Spleen (tissue), 11 donors: ENCODE data around the gene STK17A. TPM values are rescaled to one million over a fixed set of nuclear protein-coding genes. Genes with fewer than 3 reads are reported as not detected.

Experiments used
- DNase-seq: peaks from one replicate; pipeline ENCODE4 v3.0.0-alpha.2; 2020
- H3K27ac ChIP-seq, 8 donors: fragments of 200-600 bp; sonication (generic) in 7 of 8; 1 replicate in 4 of 8; 2 replicates in 4 of 8; pipeline versions ENCODE4 v1.5.0 to v1.8.0; 2016 to 2021; ENCODE audit warnings: inconsistent platforms in 4 of 8, mild to moderate bottlenecking in 4 of 8, moderate library complexity in 1 of 8
- H3K27me3 ChIP-seq, 7 donors: fragments of 200-600 bp; sonication (generic) in 6 of 7; replicated peaks in 1 of 7; 1 replicate in 4 of 7; 2 replicates in 3 of 7; pipeline versions ENCODE4 v1.5.0 to v1.8.0; 2016 to 2021; ENCODE audit warnings: inconsistent platforms in 3 of 7, mild to moderate bottlenecking in 1 of 7
- H3K36me3 ChIP-seq, 6 donors: fragments of 200-600 bp; sonication (generic) in 5 of 6; 1 replicate in 4 of 6; 2 replicates in 2 of 6; pipeline versions ENCODE4 v1.5.0 to v1.8.0; 2016 to 2021; ENCODE audit warnings: inconsistent platforms in 2 of 6
- H3K4me1 ChIP-seq, 6 donors: fragments of 200-600 bp; sonication (generic) in 5 of 6; 1 replicate in 3 of 6; 2 replicates in 3 of 6; pipeline versions ENCODE4 v1.5.0 to v1.8.0; 2016 to 2021; ENCODE audit warnings: inconsistent platforms in 3 of 6
- H3K4me3 ChIP-seq, 8 donors: fragments of 200-600 bp; sonication (generic) in 7 of 8; 1 replicate in 4 of 8; 2 replicates in 4 of 8; pipeline versions ENCODE4 v1.5.0 to v1.8.0; 2016 to 2021; ENCODE audit warnings: inconsistent platforms in 4 of 8, mild to moderate bottlenecking in 4 of 8, moderate library complexity in 2 of 8
- H3K9me3 ChIP-seq, 8 donors: fragments of 200-600 bp; sonication (generic) in 7 of 8; 1 replicate in 4 of 8; 2 replicates in 4 of 8; pipeline versions ENCODE4 v1.5.0 to v1.8.0; 2016 to 2021; ENCODE audit warnings: inconsistent platforms in 4 of 8
- CTCF ChIP-seq, 11 experiments: fragments of 200-600 bp in 7 of 11; fragments of 450-650 bp in 4 of 11; sonication (generic) in 4 of 11; IDR thresholded peaks in 8 of 11; conservative IDR thresholded peaks in 3 of 11; 1 replicate in 7 of 11; 2 replicates in 4 of 11; pipeline versions ENCODE4 v1.4.0 to v1.8.0; 2016 to 2021; ENCODE audit warnings: antibody characterized with exemption in 11 of 11, inconsistent platforms in 4 of 11, mild to moderate bottlenecking in 1 of 11
- POLR2A ChIP-seq, 3 donors: fragments of 450-650 bp; IDR thresholded peaks; one replicate each; pipeline ENCODE4 v1.5.1; 2017; ENCODE audit warnings: antibody characterized with exemption in 3 of 3, mild to moderate bottlenecking in 1 of 3
- POLR2AphosphoS5 ChIP-seq, 3 donors: sonication (generic); formaldehyde crosslinking; IDR thresholded peaks; one replicate each; pipeline ENCODE4 v1.5.1; 2017; ENCODE audit warnings: antibody characterized with exemption in 3 of 3
- WGBS, 5 donors: extraction: QIAGEN DNeasy Blood & Tissue Kit in 3 of 5; methylation state at CpG; one replicate each; pipeline versions ENCODE4 v1.1.5 to v1.1.7; 2013 to 2018; 5-methylcytosine and 5-hydroxymethylcytosine counted together
- intact Hi-C: fragments of 100-400 bp; cut with DNase I; formaldehyde crosslinking; loops from one replicate; pipeline ENCODE4 v1.15.0; 2023; ENCODE audit warnings: low total_unique reads
- polyA plus RNA-seq, 3 donors: library from polyadenylated mRNA; stranded (reverse); fragments of 200-250 nt; gene quantifications; one replicate each; pipeline ENCODE4 v1.2.1, GENCODE V29; 2013
- total RNA-seq, 7 donors: library from RNA; depleted of rRNA in 3 of 7; stranded (reverse); fragments of >200 nt in 3 of 7; fragmentation: NEBNext Ultra II Directional in 4 of 7; extraction: Animal tissue kit (Norgen Biotek cat#: 25700) in 4 of 7; gene quantifications; one replicate each; pipeline versions ENCODE4 v1.1.0 to v1.2.1, GENCODE V29; 2016 to 2021
- donor health status: healthy with polysubstance abuse.
- donor health status: DM: no; HTN: no; CAD: no; lungs with moderate emphysema.
- donor health status: DM: no; HTN: no; CAD: no.
- donor health status: Bipolar disorder and iron deficiency.
- donor health status: healthy.
- donor health status: DM: no; HTN: no; CAD: no.
- donor health status: DM: yes; HTN: yes; CAD: no.

Gene STK17A
- total and polyA plus RNA-seq, 10 donors: 33.4 to 70.1 (median 53.4) TPM

GRCh38 chr7:43674559-43675436 is 91.9 kb downstream of the STK17A start:
- no peak for DNase-seq
- H3K36me3 ChIP-seq: peaks cover 0 to 4% (median 0%) of the 10 kb centered on the region in 6 donors
- peaks cover 19 to 76% (median 35%) of the 10 kb centered on the region in 6 donors for H3K4me1 ChIP-seq
- H3K9me3 ChIP-seq: peaks cover 0 to 33% (median 23%) of the 10 kb centered on the region in 8 donors
- intact Hi-C loops: no loop called here
- WGBS, 5 donors: 49 to 64% (median 59%) methylated on average over 4 of the region's 4 CpGs
- H3K4me3 ChIP-seq: no peak overlapping the region
- H3K27ac ChIP-seq: peak overlapping the region in 5 of 8 donors; percentile 23 to 45 (median 34)
- no peaks in the 10 kb centered on the region for H3K27me3 ChIP-seq
- TF ChIP-seq POLR2A (IDR thresholded peaks at IDR 0.05) (no peak), POLR2AphosphoS5 (IDR thresholded peaks at IDR 0.05) (no peak), CTCF (IDR thresholded peaks at IDR 0.05 in 8 of 11, conservative IDR thresholded peaks at IDR 0.05 in 3 of 11) (no peak)

Other genes with a start within 250 kb of the STK17A start
- gene COA1, start 146.4 kb downstream of the STK17A start, total RNA-seq: 100 to 1,000 TPM in 1 of 7 donors, 10 to 100 TPM in 6; 51.2 to 102 (median 71.6) TPM
- 10 to 100 TPM; 48.3 to 76.6 (median 50.0) TPM for gene COA1, start 146.4 kb downstream of the STK17A start, polyA plus RNA-seq
- gene BLVRA, start 175.6 kb downstream of the STK17A start, total RNA-seq: 100 to 1,000 TPM in 5 of 7 donors, 10 to 100 TPM in 2; 72.1 to 164 (median 116) TPM
- 100 to 1,000 TPM in 1 of 3 donors, 10 to 100 TPM in 2; 58.0 to 123 (median 83.7) TPM for gene BLVRA, start 175.6 kb downstream of the STK17A start, polyA plus RNA-seq